HG02840 (cell line): ENCODE measurements around the gene AIF1L.

Experiments used
- ATAC-seq: cut with Tn5 transposase; IDR thresholded peaks from one replicate; pipeline ENCODE4 v1.9.1; 2021; ENCODE audit warnings: mild to moderate bottlenecking, moderate library complexity, moderate number of reproducible peaks; ENCODE audit not compliant: unreplicated experiment, low FRiP score

Gene AIF1L

DNA sequence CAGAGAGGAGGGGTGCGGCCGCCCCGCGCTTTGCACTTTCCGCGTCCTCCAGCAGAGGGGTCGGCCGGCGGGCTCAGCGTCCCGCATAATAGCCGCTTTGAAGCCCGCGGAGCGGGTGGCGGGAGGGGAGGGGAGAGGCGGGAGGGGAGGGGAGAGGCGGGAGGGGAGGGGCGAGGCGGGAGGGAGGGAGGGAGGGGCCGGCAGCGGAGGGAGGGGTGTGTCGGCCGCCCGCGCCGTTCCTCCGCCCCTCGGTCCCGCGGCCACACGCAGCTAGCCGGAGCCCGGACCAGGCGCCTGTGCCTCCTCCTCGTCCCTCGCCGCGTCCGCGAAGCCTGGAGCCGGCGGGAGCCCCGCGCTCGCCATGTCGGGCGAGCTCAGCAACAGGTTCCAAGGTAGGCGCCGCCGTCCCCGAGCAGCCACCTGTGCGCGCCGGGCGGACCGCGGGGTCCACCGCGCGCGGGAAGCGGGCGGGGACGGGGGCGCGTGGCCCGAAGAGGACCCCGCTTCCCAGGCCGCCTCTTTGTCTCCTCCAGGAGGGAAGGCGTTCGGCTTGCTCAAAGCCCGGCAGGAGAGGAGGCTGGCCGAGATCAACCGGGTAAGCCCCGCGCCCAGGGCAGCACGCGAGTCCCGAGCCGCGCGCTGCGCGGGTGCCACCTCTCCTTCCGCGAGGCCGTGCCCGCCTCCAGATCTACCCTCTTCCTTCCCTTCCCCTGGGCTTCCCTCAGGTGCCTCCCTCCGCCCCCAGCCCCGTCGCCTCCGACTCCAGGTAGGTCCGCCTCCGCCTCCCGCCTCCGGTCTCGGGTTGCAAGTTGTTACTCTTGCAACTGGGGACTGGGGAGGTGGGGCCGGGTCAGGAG, at the start of gene AIF1L:
AIF1L (plus strand) TSS at position 263 of the 857 bp plus-strand sequence; CDS start at position 362, 99 bp downstream.
- no peak for ATAC-seq

DNA sequence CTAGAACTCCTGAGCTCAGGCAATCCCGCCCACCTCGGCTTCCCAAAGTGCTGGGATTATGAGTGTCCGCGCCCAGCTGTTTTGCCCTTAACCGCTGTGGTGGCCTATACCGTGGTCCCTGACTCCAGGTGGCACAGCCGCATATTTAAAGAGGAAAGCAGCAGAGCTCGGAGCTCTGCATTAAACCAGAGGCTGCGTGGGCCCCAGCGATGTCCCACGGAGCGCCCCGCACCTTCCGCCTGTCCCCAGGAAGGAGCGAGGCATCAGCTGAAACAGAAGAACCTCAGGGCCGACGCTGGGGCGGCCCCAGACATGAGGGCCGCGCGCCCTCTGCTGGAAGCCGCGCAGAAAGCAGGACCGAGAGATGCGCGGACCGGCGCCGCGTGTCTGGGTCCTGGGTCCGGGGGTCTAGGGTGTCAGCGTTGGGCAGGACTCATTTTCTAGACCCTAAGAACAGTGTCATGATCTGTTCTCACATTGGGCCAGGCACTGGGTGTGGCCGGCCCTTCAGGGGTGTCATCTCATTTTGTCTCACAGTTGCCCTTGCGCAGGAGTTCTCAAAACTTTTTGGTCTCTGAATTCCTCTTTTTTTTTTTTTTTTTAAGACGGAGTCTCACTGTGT, 49.6 kb upstream of the AIF1L start:
- ATAC-seq = no peak

DNA sequence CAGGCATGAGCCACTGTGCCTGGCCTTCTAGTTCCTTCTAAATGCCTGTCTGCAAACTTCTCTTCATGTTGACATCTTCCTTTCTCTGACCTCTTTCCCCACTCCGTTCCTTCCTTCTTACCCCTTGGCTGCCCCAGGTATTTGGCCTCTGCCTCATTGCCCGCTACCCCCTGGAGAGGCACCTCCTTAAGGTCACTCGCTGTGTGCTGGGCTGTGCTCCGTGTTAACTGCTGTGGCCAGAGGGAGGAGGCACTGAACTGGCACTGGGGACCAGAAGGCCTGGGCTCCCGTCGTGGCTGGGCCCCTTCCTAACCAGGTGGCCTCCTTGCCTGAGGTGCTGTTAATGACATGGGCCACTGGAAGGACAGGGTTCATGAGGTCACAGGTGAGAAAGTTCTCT, 48.0 kb upstream of the AIF1L start:
- ATAC-seq = no peak

DNA sequence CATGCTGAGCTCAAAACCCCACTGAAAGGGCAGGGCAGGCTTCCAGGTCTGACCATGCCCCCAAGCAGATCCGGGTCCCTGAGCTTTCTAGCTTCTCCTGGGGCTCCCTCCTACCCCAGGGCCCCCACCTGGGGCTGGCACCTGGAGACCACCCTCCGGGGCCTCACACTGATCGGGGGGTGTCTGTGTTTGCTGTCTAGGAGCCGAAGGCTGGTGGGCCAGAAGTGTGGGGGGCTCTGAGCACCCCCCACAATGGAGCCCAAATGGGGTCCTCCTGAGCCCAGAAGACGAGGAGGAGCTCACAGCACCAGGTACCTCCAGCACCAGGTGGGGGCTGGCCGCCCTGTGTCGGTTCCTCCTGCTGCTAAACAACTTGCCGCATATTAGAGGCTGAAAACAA, 47.5 kb upstream of the AIF1L start:
- no peak for ATAC-seq

DNA sequence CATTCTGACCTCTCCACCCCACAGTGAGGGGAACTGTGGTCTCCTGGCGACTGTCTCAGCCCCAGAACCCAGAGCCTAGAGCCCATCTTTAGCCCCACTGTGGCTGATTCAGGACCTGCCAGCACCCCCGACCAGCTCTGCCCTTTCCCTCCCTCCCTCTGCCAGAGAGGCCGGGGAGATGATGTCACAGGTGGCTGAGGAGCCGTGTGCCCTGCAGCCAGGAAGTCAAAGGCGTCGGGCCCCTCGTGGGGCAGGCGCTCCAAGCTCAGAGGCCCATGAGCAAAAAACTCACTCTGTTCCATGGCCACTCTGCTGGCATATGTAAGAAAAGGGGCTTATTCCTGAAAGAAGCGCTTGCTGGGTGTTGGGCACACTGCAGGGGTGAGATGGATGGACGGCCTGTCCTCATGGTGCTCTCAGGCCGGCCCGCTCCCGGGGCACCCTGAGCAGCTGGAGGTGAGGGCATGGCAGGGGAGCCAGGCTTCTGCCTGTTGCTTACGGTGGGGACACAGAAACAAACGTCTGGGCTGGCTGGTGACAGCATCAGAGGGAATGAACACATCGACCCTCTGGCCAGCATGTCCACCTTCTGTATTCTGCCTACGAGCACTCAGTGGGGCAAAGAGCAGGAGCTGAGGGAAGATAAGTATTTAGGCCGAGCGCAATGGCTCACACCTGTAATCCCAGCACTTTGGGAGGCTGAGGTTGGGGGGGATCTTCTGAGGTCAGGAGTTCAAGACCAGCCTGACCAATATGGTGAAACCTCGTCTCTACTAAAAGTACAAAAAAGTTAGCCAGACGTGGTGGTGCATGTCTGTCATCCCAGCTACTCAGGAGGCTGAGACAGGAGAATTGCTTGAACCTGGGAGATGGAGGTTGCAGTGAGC, 46.3 kb upstream of the AIF1L start:
- no peak for ATAC-seq

DNA sequence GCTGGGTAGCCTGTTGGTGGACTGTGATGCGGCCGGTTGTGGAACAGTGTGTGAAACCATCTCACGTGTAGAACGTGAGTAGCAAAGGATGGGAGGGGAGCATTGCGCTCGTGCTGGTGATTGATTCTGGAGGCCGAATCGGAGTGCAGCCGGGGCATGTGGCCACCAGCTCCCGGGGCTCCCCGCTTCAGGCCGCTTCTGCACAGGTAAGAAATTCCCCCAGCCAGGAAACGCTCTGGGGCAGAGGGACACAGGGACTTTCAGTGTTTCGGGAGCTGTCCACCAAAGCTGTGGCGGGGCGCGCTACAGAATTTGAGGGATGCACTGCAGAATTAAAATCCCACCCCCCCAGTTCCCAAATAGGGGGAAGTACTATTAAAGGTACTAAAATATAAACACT, 45.5 kb upstream of the AIF1L start:
- ATAC-seq = no peak

DNA sequence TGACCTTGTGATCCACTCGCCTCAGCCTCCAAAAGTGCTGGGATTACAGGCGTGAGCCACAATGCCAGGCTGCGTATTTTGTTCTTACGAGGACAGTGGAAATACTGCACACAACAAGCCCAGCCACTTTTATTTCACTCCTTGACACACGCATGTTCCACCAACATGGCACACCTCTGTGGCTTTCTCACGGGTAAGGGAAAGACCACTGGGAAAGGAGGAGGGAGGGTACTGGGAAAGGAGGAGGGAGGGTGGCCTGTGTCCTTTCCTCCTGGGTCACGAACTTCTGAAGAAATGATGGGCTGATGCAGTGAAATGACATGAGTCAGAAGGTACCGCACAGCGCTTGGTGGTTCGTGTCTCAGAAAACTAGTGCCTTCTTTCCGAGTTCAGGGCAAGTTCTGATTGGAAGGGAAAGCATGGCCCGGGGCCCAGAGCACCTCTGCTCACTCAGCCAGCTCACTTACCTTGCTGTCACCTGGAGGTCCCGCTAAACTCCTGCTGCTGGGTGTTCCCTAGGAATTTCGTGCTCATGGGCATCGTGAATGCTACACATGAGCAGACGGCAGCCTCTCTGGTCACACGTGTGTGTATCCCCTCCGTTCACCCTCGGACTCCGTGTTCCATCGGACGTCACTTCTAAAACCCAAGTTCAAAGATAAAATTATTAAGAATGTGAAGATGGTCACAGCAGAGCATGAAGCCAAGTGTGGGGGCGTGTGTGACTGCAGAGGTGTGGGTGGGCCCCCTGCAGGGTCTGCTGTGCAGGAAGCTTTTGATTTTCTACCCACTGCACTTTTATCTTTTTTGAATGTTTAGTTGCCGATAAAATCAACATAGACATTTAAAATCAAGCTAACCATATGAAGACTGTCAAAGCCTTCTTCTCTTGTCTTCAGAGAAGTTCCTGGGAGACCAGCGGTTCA, 44.5 kb upstream of the AIF1L start:
- no peak for ATAC-seq

DNA sequence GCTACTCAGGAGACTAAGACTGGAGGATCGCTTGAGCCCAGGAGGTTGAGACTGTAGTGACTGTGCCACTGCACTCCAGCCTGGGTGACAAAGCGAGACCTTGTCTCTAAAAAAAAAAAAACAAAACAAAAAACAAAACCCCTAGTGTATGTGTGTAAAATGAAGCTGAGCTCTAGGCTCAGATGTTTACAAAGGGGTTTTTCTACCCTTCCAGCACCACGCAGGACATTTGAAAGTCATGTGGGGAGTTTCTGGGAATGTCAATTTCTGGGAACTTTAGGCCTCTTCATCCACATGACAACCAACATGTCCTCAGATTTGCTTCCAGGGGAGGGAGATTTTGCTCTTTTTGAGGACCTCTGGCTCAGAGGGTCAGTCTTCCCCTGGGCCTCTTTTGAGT, 42.4 kb upstream of the AIF1L start:
- ATAC-seq = no peak

DNA sequence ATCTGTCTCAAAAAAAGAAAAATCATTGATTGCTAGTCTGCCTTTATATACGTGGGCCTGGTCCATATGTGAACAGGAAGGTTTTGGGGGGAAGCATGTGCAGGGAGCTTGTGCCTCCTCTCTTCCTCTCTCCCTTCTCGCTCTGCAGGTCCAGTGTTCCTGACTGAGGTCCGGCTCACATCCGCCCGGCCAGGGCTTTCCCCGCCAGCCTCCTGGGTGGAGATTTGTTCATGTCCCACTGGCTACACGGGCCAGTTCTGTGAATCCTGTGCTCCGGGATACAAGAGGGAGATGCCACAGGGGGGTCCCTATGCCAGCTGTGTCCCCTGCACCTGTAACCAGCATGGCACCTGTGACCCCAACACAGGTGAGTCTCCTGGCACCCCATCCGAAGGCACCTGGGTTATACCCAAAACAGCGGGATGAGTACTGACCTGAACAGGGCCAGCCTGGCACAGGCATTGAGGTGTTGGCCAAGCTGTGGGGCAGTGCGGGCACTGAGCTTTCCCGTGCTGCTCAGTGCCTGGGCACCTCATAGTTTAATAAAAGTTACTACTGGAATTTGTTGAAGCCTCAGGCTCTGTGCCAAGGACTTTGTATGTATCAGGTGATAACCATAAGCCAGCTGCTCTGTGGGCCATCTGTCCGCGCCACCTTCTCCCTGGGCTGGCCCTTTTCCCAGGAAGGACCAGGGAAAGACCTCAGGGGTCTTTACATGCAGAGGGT, 39.4 kb upstream of the AIF1L start:
- ATAC-seq = no peak

DNA sequence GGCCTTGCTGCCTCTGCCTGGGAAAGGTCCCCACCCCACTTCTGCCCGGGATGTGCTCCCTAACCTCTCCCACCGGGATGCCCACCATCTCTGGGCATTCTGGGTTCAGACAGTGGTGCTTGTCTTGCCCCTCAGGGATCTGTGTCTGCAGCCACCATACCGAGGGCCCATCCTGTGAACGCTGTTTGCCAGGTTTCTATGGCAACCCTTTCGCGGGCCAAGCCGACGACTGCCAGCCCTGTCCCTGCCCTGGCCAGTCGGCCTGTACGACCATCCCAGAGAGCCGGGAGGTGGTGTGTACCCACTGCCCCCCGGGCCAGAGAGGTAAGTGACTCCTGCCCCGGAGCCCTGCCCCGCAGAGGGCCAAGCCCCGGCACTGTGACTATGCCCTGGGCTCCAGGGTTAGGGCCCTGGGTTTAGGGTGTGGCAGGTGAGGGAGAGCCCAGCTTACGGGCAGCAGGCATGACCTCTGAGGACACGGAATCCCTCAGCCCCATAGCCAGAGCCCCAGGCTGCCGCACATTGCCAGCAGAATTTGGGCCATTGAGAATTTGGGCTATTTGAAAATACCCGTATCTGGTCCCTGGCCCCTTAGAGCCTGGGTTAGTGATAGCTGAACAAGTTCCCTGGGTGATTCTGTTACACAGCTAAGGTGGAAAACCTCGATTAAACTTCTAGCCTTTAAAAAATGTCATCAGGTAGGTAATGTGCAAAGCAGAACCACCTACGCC, 35.3 kb upstream of the AIF1L start:
- ATAC-seq = no peak

DNA sequence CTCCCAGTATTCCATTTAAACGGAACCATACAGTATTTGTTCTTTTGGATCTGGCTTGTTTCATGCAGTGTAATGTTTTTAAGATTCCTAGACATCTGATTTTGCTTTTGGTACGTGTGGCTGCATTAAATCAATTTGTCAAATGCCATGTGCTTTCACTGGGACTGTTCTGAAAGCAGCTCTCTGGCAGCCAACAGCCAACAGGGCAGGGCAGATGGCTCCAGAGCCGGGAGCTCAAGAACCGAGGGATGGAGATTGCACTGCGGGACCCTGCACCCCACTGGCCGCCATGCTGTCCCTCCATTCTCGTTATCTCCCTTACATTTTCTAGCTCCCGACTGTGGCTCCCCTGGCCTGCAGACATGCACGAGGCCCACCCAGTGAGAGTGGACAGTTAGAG, 33.4 kb upstream of the AIF1L start:
- ATAC-seq = no peak

DNA sequence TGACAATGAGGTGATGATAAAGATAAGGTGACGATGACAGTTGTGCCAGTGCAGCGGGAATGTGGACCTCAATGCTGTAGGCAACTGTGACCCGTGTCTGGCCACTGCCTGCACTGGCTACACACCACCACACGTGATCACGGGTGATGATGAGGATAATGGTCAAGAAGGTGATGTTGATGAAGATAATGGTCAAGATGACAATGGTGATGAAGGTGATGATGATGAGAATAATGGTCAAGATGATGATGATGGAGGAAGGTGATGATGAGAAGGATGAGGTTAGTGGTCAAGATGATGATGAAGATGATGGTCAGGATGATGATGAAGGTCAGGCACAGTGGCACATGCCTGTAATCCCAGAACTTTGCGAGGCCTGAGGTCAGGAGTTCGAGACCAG, 30.7 kb upstream of the AIF1L start:
- ATAC-seq = no peak

DNA sequence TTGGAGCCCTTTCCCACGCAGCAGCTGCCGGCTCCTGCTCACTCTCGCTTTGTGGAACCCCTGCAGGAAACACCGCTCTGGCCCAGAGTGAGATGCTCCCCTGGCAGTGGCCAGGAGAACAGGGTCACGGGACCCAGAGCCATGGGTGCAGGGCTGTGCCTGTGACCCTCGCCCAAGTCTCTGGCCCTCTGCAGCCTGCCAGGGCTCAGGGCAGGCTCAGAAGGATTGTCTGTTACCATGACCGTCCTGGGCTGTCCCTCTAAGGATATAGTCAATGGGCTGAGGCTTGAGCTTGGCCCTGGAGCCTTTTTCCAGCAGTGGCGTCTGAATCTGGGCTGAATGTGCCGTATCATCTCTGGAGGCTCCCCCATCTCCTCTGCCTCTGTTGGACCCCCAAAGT, 28.7 kb upstream of the AIF1L start:
- no peak for ATAC-seq

DNA sequence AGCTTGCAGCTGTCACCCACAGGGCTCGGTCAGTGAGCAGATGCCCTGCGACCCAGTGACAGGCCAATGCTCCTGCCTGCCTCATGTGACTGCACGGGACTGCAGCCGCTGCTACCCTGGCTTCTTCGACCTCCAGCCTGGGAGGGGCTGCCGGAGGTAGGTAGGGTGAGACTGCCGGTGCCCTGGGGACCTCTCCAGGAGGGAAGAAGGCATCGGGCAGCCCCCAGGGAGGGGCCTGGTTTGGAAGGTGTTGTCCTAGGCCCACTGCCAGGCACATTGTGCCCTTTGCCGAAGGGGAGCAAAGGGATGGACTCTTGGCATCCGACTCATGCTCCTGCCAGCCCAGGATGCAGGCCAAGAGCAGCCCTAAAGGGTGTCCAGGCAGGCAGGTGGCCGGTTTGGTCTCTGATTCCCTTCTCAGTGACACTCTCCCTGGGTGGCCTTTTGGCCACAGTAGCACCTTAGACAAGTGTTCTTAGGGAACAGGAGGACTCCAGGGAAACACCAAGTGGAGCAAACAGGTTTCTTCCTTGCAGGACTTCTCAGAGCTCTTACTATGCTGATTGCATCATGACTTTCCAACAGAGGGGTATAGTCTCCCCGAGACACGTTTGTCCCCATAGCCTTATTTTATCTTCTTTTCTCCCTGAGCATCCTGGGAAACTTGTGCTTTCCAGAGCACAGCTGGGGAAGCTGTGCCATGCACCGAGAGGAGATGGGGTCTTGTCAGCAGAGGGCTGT, 28.1 kb upstream of the AIF1L start:
- no peak for ATAC-seq

DNA sequence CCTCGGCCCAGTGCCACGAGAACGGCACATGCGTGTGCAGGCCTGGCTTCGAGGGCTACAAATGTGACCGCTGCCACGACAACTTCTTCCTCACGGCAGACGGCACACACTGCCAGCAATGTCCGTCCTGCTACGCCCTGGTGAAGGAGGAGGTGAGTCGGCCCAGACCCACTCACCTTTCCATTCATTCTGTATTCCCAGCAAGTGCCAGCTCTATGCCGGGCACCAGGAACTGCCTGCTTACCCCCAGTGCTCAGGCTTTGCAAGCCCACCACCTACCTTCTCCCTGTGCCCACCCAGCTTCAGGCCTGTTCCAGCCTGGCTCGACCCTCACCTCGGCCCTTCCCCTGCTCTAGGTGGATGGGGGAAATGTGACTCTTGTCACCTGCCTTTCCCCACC, 26.6 kb upstream of the AIF1L start:
- ATAC-seq = no peak

DNA sequence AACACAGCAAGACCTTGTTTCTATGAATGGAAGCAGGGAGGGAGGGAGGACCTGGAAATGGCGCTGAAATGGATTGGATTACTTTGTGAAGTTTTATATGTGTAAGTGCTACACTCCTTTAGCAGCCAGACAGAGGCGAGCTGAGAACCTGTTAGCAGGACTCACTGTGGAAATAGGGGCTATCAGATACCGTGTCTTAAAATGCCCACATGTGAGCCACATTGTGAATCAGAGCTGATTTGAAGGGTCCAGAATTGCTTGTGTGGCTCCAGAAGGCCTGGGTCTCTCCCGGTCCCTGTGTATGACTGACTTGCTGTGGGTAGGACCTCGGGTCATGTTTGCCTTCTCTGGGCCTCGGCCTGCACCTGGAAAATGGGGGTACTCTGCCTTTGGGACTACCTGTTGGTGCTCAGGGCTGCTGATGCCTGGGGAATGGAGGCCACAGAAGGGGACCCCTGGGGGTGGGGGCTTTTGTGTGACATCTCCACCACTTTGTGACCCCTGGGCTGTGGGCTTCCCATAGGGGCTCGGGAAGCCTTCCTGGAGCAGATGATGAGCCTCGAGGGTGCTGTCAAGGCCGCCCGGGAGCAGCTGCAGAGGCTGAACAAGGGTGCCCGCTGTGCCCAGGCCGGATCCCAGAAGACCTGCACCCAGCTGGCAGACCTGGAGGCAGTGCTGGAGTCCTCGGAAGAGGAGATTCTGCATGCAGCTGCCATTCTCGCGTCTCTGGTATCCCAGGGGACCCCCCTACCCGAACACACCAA, 24.0 kb upstream of the AIF1L start:
- no peak for ATAC-seq

DNA sequence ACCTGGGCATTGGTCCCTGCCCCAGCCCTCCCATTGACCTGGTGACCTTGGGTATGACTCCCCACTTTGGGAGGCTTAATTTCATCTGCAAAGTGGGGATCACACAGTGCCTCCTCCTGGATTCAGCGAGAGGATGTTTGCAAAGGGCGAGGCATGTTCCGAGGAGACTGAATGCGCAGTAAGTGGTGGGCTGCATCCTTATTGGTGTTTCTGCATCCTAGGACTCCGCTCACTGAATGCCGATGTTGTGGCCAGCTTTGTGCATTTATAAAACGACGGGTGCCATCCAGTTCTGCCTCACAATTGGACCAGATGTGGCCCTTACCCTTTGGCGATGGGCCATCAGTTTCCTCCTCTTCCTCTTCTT, 23.5 kb upstream of the AIF1L start:
- ATAC-seq = no peak
